Activated B cell treated with CpG ODN at 0.5 μM for 24 hours (primary cell): ENCODE measurements around the gene KCNJ2. TPM values are rescaled to one million over a fixed set of nuclear protein-coding genes. Genes with fewer than 3 reads are reported as not detected.

Source experiments
- ATAC-seq: fragments of 200-7000 bp; cut with Tn5 transposase; one replicate; pipeline ENCODE4 v1.10.0; 2021; ENCODE audit warnings: low read depth, mild to moderate bottlenecking, moderate library complexity
- CTCF ChIA-PET: fragments of 350-600 bp; sonication (Branson Sonifier 250); formaldehyde crosslinking; loops from one replicate; lab custom pipeline; 2021; ENCODE audit warnings: antibody characterized with exemption; lab: Charles Lee
- POLR2A ChIA-PET: fragments of 350-600 bp; sonication (Branson Sonifier 250); formaldehyde crosslinking; loops from one replicate; lab custom pipeline; 2021; ENCODE audit warnings: antibody characterized with exemption; lab: Charles Lee
- DNase-seq: peaks from one replicate; pipeline ENCODE4 v3.0.0; 2022
- H3K27ac Mint-ChIP-seq: one replicate; pipeline ENCODE4 v1.8.0; 2020; ENCODE audit warnings: mixed read lengths
- H3K27me3 Mint-ChIP-seq: one replicate; pipeline ENCODE4 v1.8.0; 2021; ENCODE audit warnings: mixed read lengths
- H3K36me3 Mint-ChIP-seq: one replicate; pipeline ENCODE4 v1.8.0; 2021; ENCODE audit warnings: low read depth, mixed read lengths
- H3K4me1 Mint-ChIP-seq: one replicate; pipeline ENCODE4 v1.8.0; 2021; ENCODE audit warnings: mixed read lengths
- H3K4me3 Mint-ChIP-seq: one replicate; pipeline ENCODE4 v1.8.0; 2020; ENCODE audit warnings: mild to moderate bottlenecking, mixed read lengths
- H3K9me3 Mint-ChIP-seq: one replicate; pipeline ENCODE4 v1.8.0; 2020; ENCODE audit warnings: mixed read lengths
- CTCF ChIP-seq: fragments of 200-600 bp; IDR thresholded peaks from one replicate; pipeline ENCODE4 v1.8.0; 2022; ENCODE audit warnings: antibody characterized with exemption, mild to moderate bottlenecking
- intact Hi-C: fragments of 100-400 bp; cut with micrococcal nuclease; formaldehyde crosslinking; loops from one replicate; pipeline ENCODE4 v1.15.1; 2024
- total RNA-seq: library from RNA; stranded (reverse); gene quantifications from 2 replicates; pipeline ENCODE4 v1.2.3, GENCODE V29; 2022

KCNJ2 gene
- total RNA-seq, 1 donor from 2014 or later = 0.04 TPM

- ATAC-seq = no peak
- H3K9me3 Mint-ChIP-seq = no peaks in the 10 kb centered on the region
- ChIA-PET CTCF (no interaction called here), POLR2A (no interaction called here)
- no peak overlapping the region for H3K27ac Mint-ChIP-seq
- H3K36me3 Mint-ChIP-seq = no peaks in the 10 kb centered on the region
- intact Hi-C loops = no loop called here
- H3K4me1 Mint-ChIP-seq = no peaks in the 10 kb centered on the region
- H3K4me3 Mint-ChIP-seq = no peak overlapping the region
- DNase-seq = no peak
- TF ChIP-seq CTCF = no peak
- no peaks in the 10 kb centered on the region for H3K27me3 Mint-ChIP-seq
Measured at GRCh38 chr17:70158180-70158579, 11.2 kb upstream of the KCNJ2 start.

GRCh38 chr17:70158591-70158990 is 10.7 kb upstream of the KCNJ2 start:
- H3K36me3 Mint-ChIP-seq = no peaks in the 10 kb centered on the region
- DNase-seq (no peak), ATAC-seq (no peak)
- no peak for TF ChIP-seq CTCF
- H3K4me1 Mint-ChIP-seq = no peaks in the 10 kb centered on the region
- intact Hi-C loops = no loop called here
- H3K9me3 Mint-ChIP-seq = no peaks in the 10 kb centered on the region
- H3K27ac Mint-ChIP-seq = no peak overlapping the region
- H3K4me3 Mint-ChIP-seq = no peak overlapping the region
- CTCF ChIA-PET = no interaction called here
- POLR2A ChIA-PET = no interaction called here
- H3K27me3 Mint-ChIP-seq = no peaks in the 10 kb centered on the region

- H3K4me1 Mint-ChIP-seq = no peaks in the 10 kb centered on the region
- no peak overlapping the region for H3K27ac Mint-ChIP-seq
- TF ChIP-seq CTCF = no peak
- intact Hi-C loops = no loop called here
- DNase-seq (no peak), ATAC-seq (no peak)
- H3K27me3 Mint-ChIP-seq = peaks cover 2% of the 10 kb centered on the region
- ChIA-PET CTCF (interaction anchor here (1.4 kb wide), 1 partner anchor 12 kb away, joined by 4 read pairs; no protein-coding TSS in a partner anchor), POLR2A (no interaction called here)
- H3K9me3 Mint-ChIP-seq = no peaks in the 10 kb centered on the region
- no peak overlapping the region for H3K4me3 Mint-ChIP-seq
- no peaks in the 10 kb centered on the region for H3K36me3 Mint-ChIP-seq
Measured at GRCh38 chr17:70159980-70160379, 9.4 kb upstream of the KCNJ2 start.

- H3K4me1 Mint-ChIP-seq = no peaks in the 10 kb centered on the region
- TF ChIP-seq CTCF = no peak
- H3K36me3 Mint-ChIP-seq = no peaks in the 10 kb centered on the region
- no peak overlapping the region for H3K4me3 Mint-ChIP-seq
- POLR2A ChIA-PET = no interaction called here
- CTCF ChIA-PET = no interaction called here
- no peak overlapping the region for H3K27ac Mint-ChIP-seq
- DNase-seq (no peak), ATAC-seq (no peak)
- intact Hi-C loops = no loop called here
- H3K9me3 Mint-ChIP-seq = no peaks in the 10 kb centered on the region
- H3K27me3 Mint-ChIP-seq = peaks cover 4% of the 10 kb centered on the region
Measured at GRCh38 chr17:70161519-70161918, 7.8 kb upstream of the KCNJ2 start.

- DNase-seq = no peak
- CTCF ChIA-PET = interaction anchor here (1.0 kb wide), 1 partner anchor 21 kb away, joined by 3 read pairs; no protein-coding TSS in a partner anchor
- no peak for TF ChIP-seq CTCF
- ATAC-seq = no peak
- POLR2A ChIA-PET = no interaction called here
- no peak overlapping the region for H3K4me3 Mint-ChIP-seq
- no peaks in the 10 kb centered on the region for H3K36me3 Mint-ChIP-seq
- no peak overlapping the region for H3K27ac Mint-ChIP-seq
- no peaks in the 10 kb centered on the region for H3K9me3 Mint-ChIP-seq
- intact Hi-C loops = no loop called here
- peaks cover 24% of the 10 kb centered on the region for H3K27me3 Mint-ChIP-seq
- peaks cover 19% of the 10 kb centered on the region for H3K4me1 Mint-ChIP-seq
Measured at GRCh38 chr17:70165383-70165782, 3.9 kb upstream of the KCNJ2 start.
